HEK293 (cell line): ENCODE data around the gene FBXW5.

Experiments
- HOXA7 ChIP-seq: sonication (generic); formaldehyde crosslinking; IDR thresholded peaks from 2 replicates; pipeline ENCODE4 v1.8.1; 2022; ENCODE audit warnings: missing genetic modification reagents, borderline replicate concordance
- HOXC10 ChIP-seq: sonication (generic); formaldehyde crosslinking; IDR thresholded peaks from 2 replicates; pipeline ENCODE4 v1.8.1; 2023; ENCODE audit warnings: mild to moderate bottlenecking, missing genetic modification reagents
- MYNN ChIP-seq: fragments of 450-650 bp; formaldehyde crosslinking; IDR thresholded peaks from 2 replicates; pipeline ENCODE4 v1.5.1; 2016; ENCODE audit warnings: missing biosample characterization, missing genetic modification characterization, borderline replicate concordance
- SALL2 ChIP-seq: fragments of 450-650 bp; formaldehyde crosslinking; IDR thresholded peaks from 2 replicates; pipeline ENCODE4 v1.5.0; 2017; ENCODE audit warnings: missing biosample characterization, mild to moderate bottlenecking, missing genetic modification characterization, borderline replicate concordance
- ZFHX2 ChIP-seq: fragments of 450-650 bp; formaldehyde crosslinking; conservative IDR thresholded peaks from 2 replicates; pipeline ENCODE4 v1.5.1; 2016; ENCODE audit warnings: missing biosample characterization, missing genetic modification characterization
- ZFP37 ChIP-seq: fragments of 450-650 bp; formaldehyde crosslinking; IDR thresholded peaks from 2 replicates; pipeline ENCODE4 v1.5.1; 2016; ENCODE audit warnings: missing biosample characterization, missing genetic modification characterization
- ZNF274 ChIP-seq, 2 experiments: fragments of 200-500 bp in 1 of 2; fragments of 450-650 bp in 1 of 2; sonication (Bioruptor generic) in 1 of 2; formaldehyde crosslinking in 1 of 2; IDR thresholded peaks; 2 replicates each; pipeline versions ENCODE4 v1.5.1 to v1.6.1; 2014 to 2016; ENCODE audit warnings: borderline replicate concordance in 1 of 2, inconsistent platforms in 1 of 2, low read length in 1 of 2, missing biosample characterization in 1 of 2, missing genetic modification characterization in 1 of 2
- ZNF341 ChIP-seq: fragments of 450-650 bp; formaldehyde crosslinking; IDR thresholded peaks from 2 replicates; pipeline ENCODE4; 2016; ENCODE audit warnings: low read depth, missing biosample characterization, missing genetic modification characterization
- ZNF362 ChIP-seq: fragments of 450-650 bp; formaldehyde crosslinking; IDR thresholded peaks from 2 replicates; pipeline ENCODE4 v1.5.1; 2016; ENCODE audit warnings: missing biosample characterization, missing genetic modification characterization
- ZNF366 ChIP-seq: fragments of 450-650 bp; formaldehyde crosslinking; conservative IDR thresholded peaks from 2 replicates; pipeline ENCODE4 v1.5.1; 2016; ENCODE audit warnings: missing biosample characterization, missing genetic modification characterization
- ZNF449 ChIP-seq: fragments of 450-650 bp; formaldehyde crosslinking; IDR thresholded peaks from 2 replicates; pipeline ENCODE4 v1.5.1; 2017; ENCODE audit warnings: missing biosample characterization, mild to moderate bottlenecking, missing genetic modification characterization, moderate library complexity
- ZNF48 ChIP-seq: fragments of 450-650 bp; formaldehyde crosslinking; IDR thresholded peaks from 2 replicates; pipeline ENCODE4 v1.5.1; 2016; ENCODE audit warnings: missing biosample characterization, missing genetic modification characterization
- ZNF510 ChIP-seq: fragments of 450-650 bp; formaldehyde crosslinking; IDR thresholded peaks from 2 replicates; pipeline ENCODE4 v1.5.1; 2018; ENCODE audit warnings: mild to moderate bottlenecking, missing genetic modification characterization, missing biosample characterization; ENCODE audit not compliant: insufficient replicate concordance
- ZNF513 ChIP-seq: fragments of 450-650 bp; IDR thresholded peaks from 2 replicates; pipeline ENCODE4 v1.5.1; 2018; ENCODE audit warnings: missing biosample characterization, missing genetic modification characterization
- ZNF558 ChIP-seq: fragments of 450-650 bp; formaldehyde crosslinking; IDR thresholded peaks from 2 replicates; pipeline ENCODE4 v1.5.1; 2016; ENCODE audit warnings: missing biosample characterization, missing genetic modification characterization
- ZNF585B ChIP-seq: fragments of 450-650 bp; formaldehyde crosslinking; IDR thresholded peaks from 2 replicates; pipeline ENCODE4 v1.5.1; 2016; ENCODE audit warnings: missing biosample characterization, missing genetic modification characterization
- ZNF791 ChIP-seq: fragments of 450-650 bp; formaldehyde crosslinking; IDR thresholded peaks from 2 replicates; pipeline ENCODE4 v1.5.1; 2016; ENCODE audit warnings: missing biosample characterization, missing genetic modification characterization
- TF ChIP-seq, protein P1 (sequence below): fragments of 450-650 bp; formaldehyde crosslinking; IDR thresholded peaks from 2 replicates; pipeline ENCODE4 v1.5.1; 2016; ENCODE audit warnings: missing biosample characterization, missing genetic modification characterization
- TF ChIP-seq, protein P2 (sequence below): fragments of 450-650 bp; formaldehyde crosslinking; IDR thresholded peaks from 2 replicates; pipeline ENCODE4 v1.5.1; 2016; ENCODE audit warnings: missing biosample characterization, missing genetic modification characterization
- TF ChIP-seq, protein P3 (sequence below): fragments of 450-650 bp; formaldehyde crosslinking; IDR thresholded peaks from 2 replicates; pipeline ENCODE4 v1.5.1; 2016; ENCODE audit warnings: missing biosample characterization, missing genetic modification characterization
- TF ChIP-seq, protein P4 (sequence below): fragments of 450-650 bp; IDR thresholded peaks from 2 replicates; pipeline ENCODE4 v1.5.1; 2018; ENCODE audit warnings: missing biosample characterization, mild to moderate bottlenecking, missing genetic modification characterization
- TF ChIP-seq, protein P5 (sequence below): fragments of 450-650 bp; formaldehyde crosslinking; conservative IDR thresholded peaks from 2 replicates; pipeline ENCODE4 v1.5.1; 2016; ENCODE audit warnings: low read depth, missing biosample characterization, missing genetic modification characterization

Gene FBXW5

GRCh38 chr9:136991993-136992818 is 47.7 kb upstream of the FBXW5 start, which contains the start of gene PAXX (continued):
- no peak for TF ChIP-seq ZNF366 (tag by site-specific recombination)
- TF ChIP-seq ZNF449: no peak
- no peak for TF ChIP-seq HOXC10 (CRISPR knock-in tag)
- TF ChIP-seq ZNF362: no peak
- TF ChIP-seq, protein P1, sequence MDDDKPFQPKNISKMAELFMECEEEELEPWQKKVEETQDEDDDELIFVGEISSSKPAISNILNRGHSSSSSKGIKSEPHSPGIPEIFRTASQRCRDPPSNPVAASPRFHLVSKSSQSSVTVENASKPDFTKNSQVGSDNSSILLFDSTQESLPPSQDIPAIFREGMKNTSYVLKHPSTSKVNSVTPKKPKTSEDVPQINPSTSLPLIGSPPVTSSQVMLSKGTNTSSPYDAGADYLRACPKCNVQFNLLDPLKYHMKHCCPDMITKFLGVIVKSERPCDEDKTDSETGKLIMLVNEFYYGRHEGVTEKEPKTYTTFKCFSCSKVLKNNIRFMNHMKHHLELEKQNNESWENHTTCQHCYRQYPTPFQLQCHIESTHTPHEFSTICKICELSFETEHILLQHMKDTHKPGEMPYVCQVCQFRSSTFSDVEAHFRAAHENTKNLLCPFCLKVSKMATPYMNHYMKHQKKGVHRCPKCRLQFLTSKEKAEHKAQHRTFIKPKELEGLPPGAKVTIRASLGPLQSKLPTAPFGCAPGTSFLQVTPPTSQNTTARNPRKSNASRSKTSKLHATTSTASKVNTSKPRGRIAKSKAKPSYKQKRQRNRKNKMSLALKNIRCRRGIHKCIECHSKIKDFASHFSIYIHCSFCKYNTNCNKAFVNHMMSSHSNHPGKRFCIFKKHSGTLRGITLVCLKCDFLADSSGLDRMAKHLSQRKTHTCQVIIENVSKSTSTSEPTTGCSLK (tag by site-specific recombination): no peak
- no peak for TF ChIP-seq ZNF513 (tag by site-specific recombination)
- TF ChIP-seq ZNF510 (tag by site-specific recombination): no peak
- no peak for TF ChIP-seq ZNF274 (IDR thresholded peaks at IDR 0.05; ENCODE audit: low read length)
- no peak for TF ChIP-seq ZNF274 (tag by site-specific recombination; IDR thresholded peaks at IDR 0.05; ENCODE audit: borderline replicate concordance)
- no peak for TF ChIP-seq ZNF791 (tag by site-specific recombination)
- TF ChIP-seq ZFHX2 (tag by site-specific recombination): 0 out of 2 replicates have a peak, but pooled peaks have one; percentile 7
- TF ChIP-seq HOXA7 (CRISPR knock-in tag): 0 out of 2 replicates have a peak, but pooled peaks have one; percentile 53
- TF ChIP-seq, protein P2, sequence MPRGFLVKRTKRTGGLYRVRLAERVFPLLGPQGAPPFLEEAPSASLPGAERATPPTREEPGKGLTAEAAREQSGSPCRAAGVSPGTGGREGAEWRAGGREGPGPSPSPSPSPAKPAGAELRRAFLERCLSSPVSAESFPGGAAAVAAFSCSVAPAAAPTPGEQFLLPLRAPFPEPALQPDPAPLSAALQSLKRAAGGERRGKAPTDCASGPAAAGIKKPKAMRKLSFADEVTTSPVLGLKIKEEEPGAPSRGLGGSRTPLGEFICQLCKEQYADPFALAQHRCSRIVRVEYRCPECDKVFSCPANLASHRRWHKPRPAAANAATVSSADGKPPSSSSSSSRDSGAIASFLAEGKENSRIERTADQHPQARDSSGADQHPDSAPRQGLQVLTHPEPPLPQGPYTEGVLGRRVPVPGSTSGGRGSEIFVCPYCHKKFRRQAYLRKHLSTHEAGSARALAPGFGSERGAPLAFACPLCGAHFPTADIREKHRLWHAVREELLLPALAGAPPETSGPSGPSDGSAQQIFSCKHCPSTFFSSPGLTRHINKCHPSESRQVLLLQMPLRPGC: 0 out of 2 replicates have a peak, but pooled peaks have one; percentile 14
- TF ChIP-seq ZNF558 (tag by site-specific recombination): no peak
- TF ChIP-seq, protein P3, sequence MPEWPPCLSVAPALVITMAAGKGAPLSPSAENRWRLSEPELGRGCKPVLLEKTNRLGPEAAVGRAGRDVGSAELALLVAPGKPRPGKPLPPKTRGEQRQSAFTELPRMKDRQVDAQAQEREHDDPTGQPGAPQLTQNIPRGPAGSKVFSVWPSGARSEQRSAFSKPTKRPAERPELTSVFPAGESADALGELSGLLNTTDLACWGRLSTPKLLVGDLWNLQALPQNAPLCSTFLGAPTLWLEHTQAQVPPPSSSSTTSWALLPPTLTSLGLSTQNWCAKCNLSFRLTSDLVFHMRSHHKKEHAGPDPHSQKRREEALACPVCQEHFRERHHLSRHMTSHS (tag by site-specific recombination): no peak
- no peak for TF ChIP-seq SALL2 (tag by site-specific recombination)
- TF ChIP-seq, protein P4, sequence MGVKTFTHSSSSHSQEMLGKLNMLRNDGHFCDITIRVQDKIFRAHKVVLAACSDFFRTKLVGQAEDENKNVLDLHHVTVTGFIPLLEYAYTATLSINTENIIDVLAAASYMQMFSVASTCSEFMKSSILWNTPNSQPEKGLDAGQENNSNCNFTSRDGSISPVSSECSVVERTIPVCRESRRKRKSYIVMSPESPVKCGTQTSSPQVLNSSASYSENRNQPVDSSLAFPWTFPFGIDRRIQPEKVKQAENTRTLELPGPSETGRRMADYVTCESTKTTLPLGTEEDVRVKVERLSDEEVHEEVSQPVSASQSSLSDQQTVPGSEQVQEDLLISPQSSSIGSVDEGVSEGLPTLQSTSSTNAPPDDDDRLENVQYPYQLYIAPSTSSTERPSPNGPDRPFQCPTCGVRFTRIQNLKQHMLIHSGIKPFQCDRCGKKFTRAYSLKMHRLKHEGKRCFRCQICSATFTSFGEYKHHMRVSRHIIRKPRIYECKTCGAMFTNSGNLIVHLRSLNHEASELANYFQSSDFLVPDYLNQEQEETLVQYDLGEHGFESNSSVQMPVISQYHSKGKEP: no peak
- TF ChIP-seq, protein P5, sequence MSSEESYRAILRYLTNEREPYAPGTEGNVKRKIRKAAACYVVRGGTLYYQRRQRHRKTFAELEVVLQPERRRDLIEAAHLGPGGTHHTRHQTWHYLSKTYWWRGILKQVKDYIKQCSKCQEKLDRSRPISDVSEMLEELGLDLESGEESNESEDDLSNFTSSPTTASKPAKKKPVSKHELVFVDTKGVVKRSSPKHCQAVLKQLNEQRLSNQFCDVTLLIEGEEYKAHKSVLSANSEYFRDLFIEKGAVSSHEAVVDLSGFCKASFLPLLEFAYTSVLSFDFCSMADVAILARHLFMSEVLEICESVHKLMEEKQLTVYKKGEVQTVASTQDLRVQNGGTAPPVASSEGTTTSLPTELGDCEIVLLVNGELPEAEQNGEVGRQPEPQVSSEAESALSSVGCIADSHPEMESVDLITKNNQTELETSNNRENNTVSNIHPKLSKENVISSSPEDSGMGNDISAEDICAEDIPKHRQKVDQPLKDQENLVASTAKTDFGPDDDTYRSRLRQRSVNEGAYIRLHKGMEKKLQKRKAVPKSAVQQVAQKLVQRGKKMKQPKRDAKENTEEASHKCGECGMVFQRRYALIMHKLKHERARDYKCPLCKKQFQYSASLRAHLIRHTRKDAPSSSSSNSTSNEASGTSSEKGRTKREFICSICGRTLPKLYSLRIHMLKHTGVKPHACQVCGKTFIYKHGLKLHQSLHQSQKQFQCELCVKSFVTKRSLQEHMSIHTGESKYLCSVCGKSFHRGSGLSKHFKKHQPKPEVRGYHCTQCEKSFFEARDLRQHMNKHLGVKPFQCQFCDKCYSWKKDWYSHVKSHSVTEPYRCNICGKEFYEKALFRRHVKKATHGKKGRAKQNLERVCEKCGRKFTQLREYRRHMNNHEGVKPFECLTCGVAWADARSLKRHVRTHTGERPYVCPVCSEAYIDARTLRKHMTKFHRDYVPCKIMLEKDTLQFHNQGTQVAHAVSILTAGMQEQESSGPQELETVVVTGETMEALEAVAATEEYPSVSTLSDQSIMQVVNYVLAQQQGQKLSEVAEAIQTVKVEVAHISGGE: no peak
- peak; percentile 35; the same call in 1 of the 2 replicates for TF ChIP-seq ZNF341
- TF ChIP-seq MYNN (tag by site-specific recombination): no peak
- TF ChIP-seq ZFP37 (tag by site-specific recombination): no peak
- TF ChIP-seq ZNF48 (tag by site-specific recombination): no peak
- no peak for TF ChIP-seq ZNF585B (tag by site-specific recombination)
